Lower lobe of right lung (tissue), 2 donors: ENCODE results near the gene PTS. TPM values are rescaled to one million over a fixed set of nuclear protein-coding genes. Genes with fewer than 3 reads are reported as not detected.

Experiments used
- ATAC-seq, 2 donors: fragments of 200-7000 bp; cut with Tn5 transposase; one replicate each; pipeline ENCODE4 v1.9.1; 2020 to 2022; ENCODE audit warnings: mild to moderate bottlenecking in 2 of 2, moderate library complexity in 2 of 2
- DNase-seq: peaks from one replicate; pipeline ENCODE4 v3.0.0-alpha.2; 2020
- H3K27ac ChIP-seq: fragments of 200-600 bp; one replicate; pipeline ENCODE4 v1.8.0; 2022
- H3K27me3 ChIP-seq: fragments of 200-600 bp; one replicate; pipeline ENCODE4 v1.8.0; 2022; ENCODE audit warnings: low read depth
- H3K36me3 ChIP-seq: fragments of 200-600 bp; one replicate; pipeline ENCODE4 v1.8.0; 2022; ENCODE audit warnings: mild to moderate bottlenecking
- H3K4me1 ChIP-seq: fragments of 200-600 bp; one replicate; pipeline ENCODE4 v1.8.0; 2022
- H3K4me3 ChIP-seq: fragments of 200-600 bp; one replicate; pipeline ENCODE4 v1.8.0; 2022; ENCODE audit warnings: mild to moderate bottlenecking
- H3K9me3 ChIP-seq: fragments of 200-600 bp; one replicate; pipeline ENCODE4 v1.8.0; 2022
- intact Hi-C: fragments of 100-400 bp; cut with DNase I; formaldehyde crosslinking; loops from one replicate; pipeline ENCODE4 v1.11.0; 2022
- total RNA-seq: library from RNA; stranded (reverse); fragmentation: NEBNext Ultra II Directional; extraction: Animal tissue kit (Norgen Biotek cat#: 25700); gene quantifications from one replicate; pipeline ENCODE4 v1.2.1, GENCODE V29; 2021
- TF ChIP-seq, protein P1 (sequence below): fragments of 200-600 bp; IDR thresholded peaks from one replicate; pipeline ENCODE4 v1.8.0; 2022; ENCODE audit warnings: antibody characterized with exemption, mild to moderate bottlenecking
- donor health status: DM: no; HTN: yes; CAD: no; lungs with severe emphysema.

The PTS gene
- total RNA-seq, 1 donor from 2014 or later: 22.8 TPM

GRCh38 chr11:112248201-112248600 is 22.0 kb downstream of the PTS start:
- intact Hi-C loops: no loop called here
- no peaks in the 10 kb centered on the region for H3K36me3 ChIP-seq
- no peaks in the 10 kb centered on the region for H3K27me3 ChIP-seq
- TF ChIP-seq, protein P1, sequence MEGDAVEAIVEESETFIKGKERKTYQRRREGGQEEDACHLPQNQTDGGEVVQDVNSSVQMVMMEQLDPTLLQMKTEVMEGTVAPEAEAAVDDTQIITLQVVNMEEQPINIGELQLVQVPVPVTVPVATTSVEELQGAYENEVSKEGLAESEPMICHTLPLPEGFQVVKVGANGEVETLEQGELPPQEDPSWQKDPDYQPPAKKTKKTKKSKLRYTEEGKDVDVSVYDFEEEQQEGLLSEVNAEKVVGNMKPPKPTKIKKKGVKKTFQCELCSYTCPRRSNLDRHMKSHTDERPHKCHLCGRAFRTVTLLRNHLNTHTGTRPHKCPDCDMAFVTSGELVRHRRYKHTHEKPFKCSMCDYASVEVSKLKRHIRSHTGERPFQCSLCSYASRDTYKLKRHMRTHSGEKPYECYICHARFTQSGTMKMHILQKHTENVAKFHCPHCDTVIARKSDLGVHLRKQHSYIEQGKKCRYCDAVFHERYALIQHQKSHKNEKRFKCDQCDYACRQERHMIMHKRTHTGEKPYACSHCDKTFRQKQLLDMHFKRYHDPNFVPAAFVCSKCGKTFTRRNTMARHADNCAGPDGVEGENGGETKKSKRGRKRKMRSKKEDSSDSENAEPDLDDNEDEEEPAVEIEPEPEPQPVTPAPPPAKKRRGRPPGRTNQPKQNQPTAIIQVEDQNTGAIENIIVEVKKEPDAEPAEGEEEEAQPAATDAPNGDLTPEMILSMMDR: no peak
- H3K27ac ChIP-seq: no peak overlapping the region
- H3K4me3 ChIP-seq: no peak overlapping the region
- H3K4me1 ChIP-seq: no peaks in the 10 kb centered on the region
- ATAC-seq: no peak
- H3K9me3 ChIP-seq: no peaks in the 10 kb centered on the region
- no peak for DNase-seq

- H3K27me3 ChIP-seq: no peaks in the 10 kb centered on the region
- ATAC-seq (no peak), DNase-seq (no peak)
- intact Hi-C loops: no loop called here
- no peak overlapping the region for H3K27ac ChIP-seq
- no peak overlapping the region for H3K4me3 ChIP-seq
- H3K36me3 ChIP-seq: no peaks in the 10 kb centered on the region
- TF ChIP-seq, protein P1: no peak
- H3K4me1 ChIP-seq: no peaks in the 10 kb centered on the region
- no peaks in the 10 kb centered on the region for H3K9me3 ChIP-seq
Observed at GRCh38 chr11:112249871-112250610, 23.8 kb downstream of the PTS start.

- H3K4me3 ChIP-seq: no peak overlapping the region
- no peaks in the 10 kb centered on the region for H3K9me3 ChIP-seq
- H3K27ac ChIP-seq: no peak overlapping the region
- ATAC-seq (no peak), DNase-seq (no peak)
- TF ChIP-seq, protein P1: no peak
- no peaks in the 10 kb centered on the region for H3K4me1 ChIP-seq
- H3K36me3 ChIP-seq: no peaks in the 10 kb centered on the region
- H3K27me3 ChIP-seq: no peaks in the 10 kb centered on the region
- intact Hi-C loops: no loop called here
Observed at GRCh38 chr11:112253605-112254242, 27.5 kb downstream of the PTS start.

GRCh38 chr11:112255067-112255720 is 29.0 kb downstream of the PTS start:
- Histone ChIP-seq H3K4me3 (no peak overlapping the region), H3K27ac (no peak overlapping the region), H3K4me1 (no peaks in the 10 kb centered on the region), H3K9me3 (no peaks in the 10 kb centered on the region), H3K27me3 (no peaks in the 10 kb centered on the region), H3K36me3 (no peaks in the 10 kb centered on the region)
- DNase-seq (no peak), ATAC-seq (no peak)
- intact Hi-C loops: no loop called here
- TF ChIP-seq, protein P1: no peak

DNA sequence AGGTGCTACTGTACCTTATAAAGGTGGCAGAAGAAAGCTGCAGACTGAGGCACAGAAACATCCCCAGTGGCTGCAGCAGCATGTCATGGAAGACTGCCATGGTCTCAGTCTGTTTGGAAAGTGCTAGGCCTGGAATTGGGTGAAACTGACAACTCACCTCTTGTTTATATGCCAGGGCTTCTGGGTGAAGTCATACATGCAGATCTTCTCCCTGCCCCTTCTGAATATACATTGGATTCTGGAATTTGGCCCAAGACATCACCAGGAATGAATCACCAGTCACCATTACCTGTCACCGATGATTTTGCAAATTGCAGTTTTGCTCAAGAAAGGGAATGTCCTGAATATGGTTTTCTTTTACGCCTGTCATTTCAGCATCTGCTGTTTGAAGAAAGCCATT is 34.3 kb downstream of the PTS start, which contains the start of gene PLET1:
Gene PLET1 (minus strand): TSS at position 371 of the 400 bp plus-strand sequence. CDS start 271 bp downstream, at position 100.
- no peaks in the 10 kb centered on the region for H3K36me3 ChIP-seq
- no peak within 1 kb of the TSS for H3K4me3 ChIP-seq
- no peak within 1 kb of the TSS for H3K27ac ChIP-seq
- no peak for DNase-seq
- H3K27me3 ChIP-seq: no peaks in the 10 kb centered on the region
- H3K4me1 ChIP-seq: no peaks in the 10 kb centered on the region
- no peaks in the 10 kb centered on the region for H3K9me3 ChIP-seq
- TF ChIP-seq, protein P1: no peak
- intact Hi-C loops: no loop called here
- no peak for ATAC-seq
